Posterior cingulate gyrus (tissue), 11 donors: ENCODE data around the gene FBLN5.
A peak's percentile ranks its signal among the peaks of the same experiment; 100 is the strongest.

ENCODE experiments used
- DNase-seq, 10 donors: peaks; one replicate each; pipeline versions ENCODE4 v3.0.0 to v3.0.0-alpha.2; 2020 to 2021; ENCODE audit warnings: mixed read lengths in 3 of 10
- intact Hi-C: fragments of 100-400 bp; cut with DNase I; formaldehyde crosslinking; loops from one replicate; pipeline ENCODE4 v1.15.1; 2023

Gene FBLN5

GRCh38 chr14:91835920-91836843, 111.3 kb downstream of the FBLN5 start:
- intact Hi-C loops: no loop called here

GRCh38 chr14:91835197-91835919, 112.1 kb downstream of the FBLN5 start:
- no peak for DNase-seq
- intact Hi-C loops: no loop called here

More at GRCh38 chr14:91835920-91836843, 111.3 kb downstream of the FBLN5 start:
- DNase-seq: peak in 6 of 10 donors; percentile 8 to 83 (median 48)

- no peak for DNase-seq
- intact Hi-C loops: no loop called here
Observed at GRCh38 chr14:91834571-91834970, 112.9 kb downstream of the FBLN5 start.

GRCh38 chr14:91831337-91831736, 116.2 kb downstream of the FBLN5 start:
- intact Hi-C loops: no loop called here
- no peak for DNase-seq

- no peak for DNase-seq
- intact Hi-C loops: no loop called here
Observed at GRCh38 chr14:91830777-91831176, 116.7 kb downstream of the FBLN5 start.

GRCh38 chr14:91829511-91829910, 118.0 kb downstream of the FBLN5 start:
- intact Hi-C loops: no loop called here

DNA sequence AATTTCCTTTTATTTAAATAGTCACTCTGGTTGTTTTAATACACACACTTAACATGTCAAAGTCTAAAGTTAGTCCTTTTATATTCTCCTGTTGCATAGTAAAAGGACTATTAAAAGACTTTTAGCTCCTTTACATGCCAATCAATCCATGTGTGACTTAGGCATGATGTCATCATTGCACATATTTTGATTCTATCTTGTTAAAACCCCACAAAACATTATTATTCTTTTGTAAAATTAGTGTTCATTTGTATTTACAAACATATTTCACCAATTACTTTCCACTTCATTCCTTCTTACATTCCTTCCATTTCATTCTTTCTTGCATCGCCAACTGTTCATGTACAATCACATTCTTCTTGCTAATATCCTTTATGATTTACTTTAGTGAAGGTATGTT, 119.7 kb downstream of the FBLN5 start:
- intact Hi-C loops: no loop called here
- DNase-seq: no peak

More at GRCh38 chr14:91829511-91829910, 118.0 kb downstream of the FBLN5 start:
- DNase-seq: no peak
